Aorta (tissue), 5 donors: ENCODE data around the gene RAPGEF5. TPM values are rescaled to one million over a fixed set of nuclear protein-coding genes. Genes with fewer than 3 reads are reported as not detected.

ENCODE experiments used
- ATAC-seq: fragments of 200-7000 bp; cut with Tn5 transposase; one replicate; pipeline ENCODE4 v1.9.1; 2022; ENCODE audit warnings: moderate library complexity; ENCODE audit not compliant: low FRiP score
- DNase-seq, 2 donors: peaks; one replicate each; pipeline ENCODE4 v3.0.0-alpha.2; 2020
- H3K27ac ChIP-seq, 2 donors: one replicate each; pipeline ENCODE4 v1.5.1; 2013; ENCODE audit warnings: low read length in 2 of 2, mild to moderate bottlenecking in 2 of 2, moderate library complexity in 2 of 2, control low read depth in 1 of 2, inconsistent platforms in 1 of 2, low read depth in 1 of 2
- H3K27me3 ChIP-seq, 2 donors: one replicate each; pipeline ENCODE4 v1.6.1; 2013; ENCODE audit warnings: control low read depth in 1 of 2, low read length in 1 of 2, mild to moderate bottlenecking in 1 of 2, moderate library complexity in 1 of 2; ENCODE audit not compliant: insufficient read depth in 2 of 2, control insufficient read depth in 1 of 2
- H3K36me3 ChIP-seq, 2 donors: one replicate each; pipeline ENCODE4 v1.6.1; 2013; ENCODE audit warnings: control low read depth in 1 of 2, low read length in 1 of 2, mild to moderate bottlenecking in 1 of 2; ENCODE audit not compliant: insufficient read depth in 2 of 2, control insufficient read depth in 1 of 2
- H3K4me1 ChIP-seq, 2 donors: one replicate each; pipeline ENCODE4 v1.6.1; 2013; ENCODE audit warnings: low read length in 2 of 2, control low read depth in 1 of 2, mild to moderate bottlenecking in 1 of 2, moderate library complexity in 1 of 2; ENCODE audit not compliant: insufficient read depth in 2 of 2, control insufficient read depth in 1 of 2
- H3K4me3 ChIP-seq, 2 donors: one replicate each; pipeline ENCODE4 v1.5.1; 2013; ENCODE audit warnings: low read length in 2 of 2, control low read depth in 1 of 2, mild to moderate bottlenecking in 1 of 2
- H3K9me3 ChIP-seq: one replicate; pipeline ENCODE4 v1.6.1; 2013; ENCODE audit warnings: mild to moderate bottlenecking, low read length; ENCODE audit not compliant: control insufficient read depth
- WGBS, 2 donors: extraction: QIAGEN DNeasy Blood & Tissue Kit; methylation state at CpG; one replicate each; pipeline ENCODE4 v1.1.7; 2013; 5-methylcytosine and 5-hydroxymethylcytosine counted together
- intact Hi-C, 2 donors: fragments of 100-400 bp; cut with DNase I; formaldehyde crosslinking; loops; one replicate each; pipeline versions ENCODE4 v1.14.2 to v1.15.0; 2022
- polyA plus RNA-seq, 2 donors: library from polyadenylated mRNA; stranded (reverse); fragments of 200-250 nt; gene quantifications; one replicate each; pipeline ENCODE4 v1.2.3, GENCODE V29; 2013
- total RNA-seq, 2 donors: library from RNA; stranded (reverse); fragmentation: NEBNext Ultra II Directional; extraction: Animal tissue kit (Norgen Biotek cat#: 25700); gene quantifications; one replicate each; pipeline ENCODE4 v1.2.1, GENCODE V29; 2021
- donor health status: healthy with polysubstance abuse.
- donor health status: Bipolar disorder and iron deficiency.
- donor health status: DM: no; HTN: no; CAD: no.
- donor health status: DM: no; HTN: no; CAD: no.
- donor health status: DM: yes; HTN: yes; CAD: no.

Gene RAPGEF5
- total and polyA plus RNA-seq, 4 donors, result 8.4 to 77.1 (median 45.0) TPM

DNA sequence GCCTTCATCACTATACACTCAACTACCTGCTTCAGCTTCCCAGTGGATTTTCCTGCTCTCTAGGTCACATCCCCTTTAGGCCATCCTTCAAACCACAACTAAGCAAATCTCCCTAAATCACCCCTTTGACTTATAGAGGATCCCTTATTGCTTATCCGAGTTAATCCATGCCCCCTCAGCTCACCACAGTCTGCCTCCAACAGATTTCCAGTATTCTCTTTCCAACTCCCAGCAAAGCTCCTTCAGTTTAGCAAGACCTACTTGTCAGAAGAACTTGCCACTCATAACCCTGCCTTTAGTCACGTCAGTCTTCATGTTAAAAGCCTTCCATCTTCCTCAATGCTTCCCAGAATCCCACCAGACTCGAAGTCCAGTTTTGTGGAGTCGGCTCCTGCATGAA, 38.6 kb downstream of the RAPGEF5 start:
- no peaks in the 10 kb centered on the region for H3K27me3 ChIP-seq
- intact Hi-C loops, result no loop called here
- peak in 1 of 2 donors; percentile 28 for DNase-seq
- no peak overlapping the region for H3K27ac ChIP-seq
- no peak for ATAC-seq
- 90% methylated on average over 4 of the region's 4 CpGs for WGBS, 2 donors
- H3K4me1 ChIP-seq, result no peaks in the 10 kb centered on the region
- H3K36me3 ChIP-seq, result no peaks in the 10 kb centered on the region
- no peaks in the 10 kb centered on the region for H3K9me3 ChIP-seq
- H3K4me3 ChIP-seq, result no peak overlapping the region

DNA sequence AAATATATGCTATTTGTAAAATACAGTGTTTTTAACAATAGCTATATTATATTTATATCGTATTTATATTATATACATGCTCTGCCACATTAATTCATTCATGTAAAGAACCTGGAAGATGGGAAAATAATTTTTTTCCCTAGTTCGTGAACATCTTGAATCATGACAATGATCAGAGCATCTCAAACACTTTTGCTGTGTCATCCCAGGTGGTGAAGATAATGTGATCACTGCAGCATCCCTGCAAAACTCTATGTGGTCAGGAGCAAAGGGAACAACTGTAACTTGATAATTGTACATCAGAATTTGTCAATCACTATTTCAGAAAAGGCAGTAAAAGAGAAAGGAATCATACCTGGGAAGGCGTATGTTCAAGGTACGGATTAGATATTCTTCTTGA, 39.3 kb downstream of the RAPGEF5 start:
- ATAC-seq, result no peak
- Histone ChIP-seq H3K27ac (no peak overlapping the region), H3K9me3 (no peaks in the 10 kb centered on the region)

DNA sequence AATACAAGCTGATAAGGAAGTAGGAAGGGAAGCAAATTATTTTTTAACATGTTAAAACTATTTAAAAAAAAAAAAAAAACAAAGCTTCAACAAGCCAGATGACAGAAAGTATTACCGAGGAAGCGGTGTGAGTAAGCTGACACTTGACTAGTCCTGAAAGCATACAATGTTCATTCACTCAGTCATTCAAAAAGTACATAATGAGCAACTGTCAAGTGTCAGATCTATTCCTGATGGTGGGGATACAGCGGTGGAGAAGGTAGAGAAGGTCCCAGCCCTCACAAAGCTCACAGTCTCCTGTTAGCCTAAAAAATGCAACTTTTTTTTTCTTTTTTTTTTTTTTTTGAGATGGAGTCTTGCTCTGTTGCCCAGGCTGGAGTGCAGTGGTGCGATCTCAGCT, 40.0 kb downstream of the RAPGEF5 start:
- DNase-seq (no peak), ATAC-seq (no peak)
- no peak overlapping the region for H3K27ac ChIP-seq
- H3K4me3 ChIP-seq, result no peak overlapping the region
- no peaks in the 10 kb centered on the region for H3K4me1 ChIP-seq
- no peaks in the 10 kb centered on the region for H3K9me3 ChIP-seq
- 96 to 98% methylated on average over 3 to 4 of the region's 4 CpGs for WGBS, 2 donors
- intact Hi-C loops, result no loop called here
- no peaks in the 10 kb centered on the region for H3K36me3 ChIP-seq
- H3K27me3 ChIP-seq, result no peaks in the 10 kb centered on the region

More for the DNA sequence above, 39.3 kb downstream of the RAPGEF5 start:
- Histone ChIP-seq H3K27me3 (no peaks in the 10 kb centered on the region), H3K36me3 (no peaks in the 10 kb centered on the region), H3K4me3 (no peak overlapping the region), H3K4me1 (no peaks in the 10 kb centered on the region)
- no peak for DNase-seq
- intact Hi-C loops, result no loop called here
- WGBS, 2 donors, result 97% methylated on average over 4 of the region's 4 CpGs

DNA sequence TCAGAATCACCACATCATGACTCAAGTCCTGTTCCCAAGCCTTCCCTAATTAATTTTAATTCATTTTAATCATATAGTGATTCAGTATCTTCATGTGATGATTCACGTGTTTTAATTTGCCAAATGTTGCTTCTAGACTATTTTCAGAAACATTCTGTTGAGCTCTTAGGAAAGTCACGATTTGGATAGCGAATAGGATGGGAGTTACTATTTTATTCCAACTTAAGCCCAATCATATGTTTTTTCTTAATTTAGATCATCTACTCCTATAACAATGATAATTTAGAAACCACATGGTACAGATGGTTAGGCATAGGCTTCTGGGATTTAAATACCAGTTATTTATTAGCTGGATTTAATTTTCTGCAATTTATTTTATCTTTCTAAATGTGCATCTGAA, 49.1 kb downstream of the RAPGEF5 start:
- Histone ChIP-seq H3K9me3 (no peaks in the 10 kb centered on the region), H3K27ac (no peak overlapping the region), H3K4me1 (no peaks in the 10 kb centered on the region), H3K4me3 (no peak overlapping the region), H3K36me3 (no peaks in the 10 kb centered on the region), H3K27me3 (no peaks in the 10 kb centered on the region)
- intact Hi-C loops, result no loop called here
- WGBS, 2 donors, result 60 to 71% methylated on average over 3 of the region's 3 CpGs
- DNase-seq (no peak), ATAC-seq (no peak)

DNA sequence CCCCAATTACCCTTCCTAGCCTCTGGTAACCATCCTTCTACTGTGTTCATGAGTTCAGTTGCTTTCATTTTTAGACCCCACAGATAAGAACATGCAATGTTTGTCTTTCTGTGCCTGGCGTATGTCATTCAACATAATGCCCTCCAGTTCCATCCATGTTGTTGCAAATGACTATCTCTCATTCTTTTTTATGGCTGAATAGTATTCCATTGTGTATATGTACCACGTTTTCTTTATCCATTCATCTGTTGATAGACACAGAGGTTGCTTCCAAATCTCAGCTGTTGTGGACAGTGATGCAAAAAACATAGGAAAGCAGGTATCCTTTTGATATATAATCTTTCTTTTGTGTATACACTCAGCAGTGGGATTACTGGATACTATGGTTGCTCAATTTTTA, 51.2 kb downstream of the RAPGEF5 start:
- Histone ChIP-seq H3K9me3 (no peaks in the 10 kb centered on the region), H3K27me3 (no peaks in the 10 kb centered on the region), H3K4me1 (no peaks in the 10 kb centered on the region), H3K36me3 (no peaks in the 10 kb centered on the region), H3K4me3 (no peak overlapping the region), H3K27ac (no peak overlapping the region)
- WGBS, 2 donors, result 93 to 94% methylated on average over 2 of the region's 2 CpGs
- ATAC-seq (no peak), DNase-seq (no peak)
- intact Hi-C loops, result no loop called here

DNA sequence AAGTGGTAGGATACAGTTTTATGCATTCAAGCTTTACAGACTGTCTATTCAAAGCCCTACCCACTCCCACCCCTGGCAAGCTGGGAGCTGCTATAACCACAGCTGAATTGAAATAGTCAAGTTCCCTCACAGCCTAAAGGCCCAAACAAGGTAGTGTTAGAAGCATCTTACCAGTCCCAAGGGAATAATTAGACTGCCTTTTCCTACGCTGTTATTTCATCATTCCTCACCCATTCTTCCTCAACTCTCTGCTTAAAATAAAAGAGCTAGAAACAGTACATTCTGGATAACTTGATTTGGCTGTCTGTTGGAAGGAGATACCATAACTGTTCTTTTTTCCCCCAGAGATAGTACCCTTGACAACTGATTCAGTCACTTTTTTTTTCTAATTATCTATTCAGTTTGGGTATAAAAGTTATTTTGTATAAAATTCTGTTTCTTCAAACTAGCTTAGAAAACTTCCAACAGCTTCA, 54.0 kb downstream of the RAPGEF5 start:
- no peak overlapping the region for H3K4me3 ChIP-seq
- ATAC-seq (no peak), DNase-seq (no peak)
- H3K36me3 ChIP-seq, result no peaks in the 10 kb centered on the region
- intact Hi-C loops, result no loop called here
- H3K9me3 ChIP-seq, result no peaks in the 10 kb centered on the region
- no peaks in the 10 kb centered on the region for H3K27me3 ChIP-seq
- no peaks in the 10 kb centered on the region for H3K4me1 ChIP-seq
- 22 to 24% methylated on average over 1 of the region's 1 CpG for WGBS, 2 donors
- no peak overlapping the region for H3K27ac ChIP-seq

DNA sequence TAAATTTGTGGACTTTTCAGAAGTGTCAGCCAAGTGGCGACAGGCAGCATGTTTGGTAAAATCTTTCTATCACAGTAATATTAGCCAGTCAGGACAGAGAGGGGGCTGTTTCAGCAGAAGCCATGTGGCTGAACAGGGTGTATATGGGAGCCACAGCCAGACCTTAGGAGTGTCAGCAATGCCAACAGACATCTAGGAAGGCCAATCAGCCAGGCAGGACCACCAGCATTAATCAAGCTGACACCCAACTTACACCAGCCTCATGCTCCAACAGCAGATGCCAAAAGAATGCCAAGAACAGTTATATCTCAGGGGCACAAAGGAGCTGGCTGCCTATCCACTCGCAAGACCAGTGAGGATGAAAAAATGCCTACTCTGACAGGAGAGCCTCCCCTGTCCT, 54.8 kb downstream of the RAPGEF5 start:
- intact Hi-C loops, result no loop called here

DNA sequence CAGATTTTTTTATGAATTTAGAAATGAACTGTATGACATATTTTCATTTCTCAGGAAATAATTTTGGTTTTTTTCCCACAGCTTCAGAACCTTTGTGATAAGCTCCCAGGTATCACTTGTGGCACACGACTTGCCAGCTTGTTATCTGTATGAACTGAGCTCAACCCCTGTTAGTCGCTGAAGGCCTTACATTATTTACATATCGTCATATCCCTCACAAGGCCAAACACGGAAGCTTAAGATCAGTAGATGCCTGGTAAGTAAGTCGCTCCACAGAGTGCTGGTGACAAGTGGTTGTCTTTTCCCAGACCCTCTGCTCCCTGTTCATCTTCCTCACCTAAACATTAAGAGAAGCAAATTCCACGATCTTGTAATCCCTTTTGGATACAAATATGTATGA, 55.2 kb downstream of the RAPGEF5 start:
- Histone ChIP-seq H3K4me3 (no peak overlapping the region), H3K4me1 (no peaks in the 10 kb centered on the region), H3K27ac (no peak overlapping the region), H3K9me3 (no peaks in the 10 kb centered on the region), H3K36me3 (no peaks in the 10 kb centered on the region), H3K27me3 (no peaks in the 10 kb centered on the region)
- no peak for DNase-seq
- intact Hi-C loops, result no loop called here
- ATAC-seq, result no peak
- WGBS, 2 donors, result 76 to 85% methylated on average over 6 of the region's 6 CpGs

More for the DNA sequence above, 54.8 kb downstream of the RAPGEF5 start:
- ATAC-seq (no peak), DNase-seq (no peak)
- no peak overlapping the region for H3K4me3 ChIP-seq
- no peaks in the 10 kb centered on the region for H3K4me1 ChIP-seq
- H3K36me3 ChIP-seq, result no peaks in the 10 kb centered on the region
- no peaks in the 10 kb centered on the region for H3K9me3 ChIP-seq
- WGBS, 2 donors, result 61 to 64% methylated on average over 2 of the region's 2 CpGs
- H3K27me3 ChIP-seq, result no peaks in the 10 kb centered on the region
- no peak overlapping the region for H3K27ac ChIP-seq

DNA sequence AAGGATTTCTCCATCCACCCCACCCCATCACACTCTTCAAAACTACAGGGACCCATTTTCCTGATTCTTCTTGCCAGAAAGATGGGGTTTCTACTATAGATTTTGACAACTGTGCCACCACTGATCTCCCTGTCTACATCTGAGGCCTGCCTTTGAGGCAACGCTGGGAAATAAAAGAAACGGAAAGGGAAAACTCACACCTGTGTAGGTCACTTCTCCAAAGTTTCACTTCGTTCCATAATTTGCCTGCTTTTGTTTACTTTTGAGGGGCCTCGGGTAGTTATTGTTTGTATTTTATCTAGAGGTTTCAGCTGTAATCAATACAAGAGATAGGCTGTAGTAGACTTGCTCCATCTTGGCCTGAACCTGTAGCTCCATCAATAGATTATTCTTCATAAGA, 56.1 kb downstream of the RAPGEF5 start:
- WGBS, 2 donors, result 92 to 93% methylated on average over 4 of the region's 4 CpGs
- H3K36me3 ChIP-seq, result no peaks in the 10 kb centered on the region
- no peak overlapping the region for H3K4me3 ChIP-seq
- DNase-seq, result no peak
- H3K4me1 ChIP-seq, result no peaks in the 10 kb centered on the region
- intact Hi-C loops, result no loop called here
- no peak for ATAC-seq
- H3K27me3 ChIP-seq, result no peaks in the 10 kb centered on the region
- H3K9me3 ChIP-seq, result no peaks in the 10 kb centered on the region
- H3K27ac ChIP-seq, result no peak overlapping the region
